Liver (tissue), 9 donors: ENCODE measurements around the gene URM1. TPM values are rescaled to one million over a fixed set of nuclear protein-coding genes. Genes with fewer than 3 reads are reported as not detected.

ENCODE experiments used
- DNase-seq: peaks from one replicate; pipeline ENCODE4 v3.0.0-alpha.2; 2017; ENCODE audit warnings: low spot score
- H3K27ac ChIP-seq, 2 donors: one replicate each; pipeline ENCODE4 v1.7.0; 2013; ENCODE audit warnings: inconsistent platforms in 2 of 2, low read length in 2 of 2, control low read depth in 1 of 2, low read depth in 1 of 2, mild to moderate bottlenecking in 1 of 2
- H3K27me3 ChIP-seq, 4 donors: one replicate each; pipeline versions ENCODE4 v1.6.1 to v1.7.0; 2013; ENCODE audit warnings: low read length in 3 of 4, inconsistent platforms in 1 of 4, mild to moderate bottlenecking in 1 of 4, moderate library complexity in 1 of 4; ENCODE audit not compliant: control insufficient read depth in 4 of 4, insufficient read depth in 4 of 4
- H3K36me3 ChIP-seq, 4 donors: one replicate each; pipeline versions ENCODE4 v1.6.1 to v1.7.0; 2013; ENCODE audit warnings: low read length in 3 of 4, mild to moderate bottlenecking in 3 of 4, low read depth in 1 of 4, moderate library complexity in 1 of 4; ENCODE audit not compliant: control insufficient read depth in 4 of 4, insufficient read depth in 3 of 4
- H3K4me1 ChIP-seq, 4 donors: one replicate each; pipeline versions ENCODE4 v1.6.1 to v1.7.0; 2013; ENCODE audit warnings: low read length in 3 of 4, mild to moderate bottlenecking in 3 of 4, moderate library complexity in 1 of 4; ENCODE audit not compliant: control insufficient read depth in 4 of 4, insufficient read depth in 4 of 4
- H3K4me3 ChIP-seq, 3 donors: one replicate each; pipeline versions ENCODE4 v1.6.1 to v1.7.0; 2013; ENCODE audit warnings: low read length in 3 of 3, control low read depth in 1 of 3, low read depth in 1 of 3, mild to moderate bottlenecking in 1 of 3
- H3K9ac ChIP-seq, 2 donors: one replicate each; pipeline ENCODE4 v1.7.0; 2013; ENCODE audit warnings: low read length in 2 of 2, mild to moderate bottlenecking in 2 of 2, moderate library complexity in 2 of 2, control low read depth in 1 of 2, low read depth in 1 of 2
- H3K9me3 ChIP-seq, 4 donors: one replicate each; pipeline versions ENCODE4 v1.6.1 to v1.7.0; 2013; ENCODE audit warnings: low read length in 3 of 4; ENCODE audit not compliant: control insufficient read depth in 4 of 4
- ATF3 ChIP-seq: IDR thresholded peaks from 2 replicates; pipeline ENCODE4 v1.6.1; 2016; ENCODE audit warnings: antibody characterized with exemption
- CTCF ChIP-seq: fragments of 150-350 bp; IDR thresholded peaks from 2 replicates; pipeline ENCODE4 v1.5.1; 2017; ENCODE audit warnings: improper control_type of control experiment, low read depth, low read length; ENCODE audit not compliant: missing input control
- EGR1 ChIP-seq, 2 donors: IDR thresholded peaks; 2 replicates each; pipeline ENCODE4 v1.6.1; 2016 to 2018; ENCODE audit warnings: antibody characterized with exemption in 2 of 2, low read depth in 2 of 2
- FOXA1 ChIP-seq: IDR thresholded peaks from 2 replicates; pipeline ENCODE4 v1.6.1; 2016; ENCODE audit warnings: antibody characterized with exemption
- FOXA2 ChIP-seq: IDR thresholded peaks from 2 replicates; pipeline ENCODE4 v1.6.1; 2016; ENCODE audit warnings: antibody characterized with exemption
- GABPA ChIP-seq, 2 donors: IDR thresholded peaks in 1 of 2; conservative IDR thresholded peaks in 1 of 2; 2 replicates each; pipeline ENCODE4 v1.6.1; 2016; ENCODE audit warnings: antibody characterized with exemption in 2 of 2, mild to moderate bottlenecking in 1 of 2, moderate library complexity in 1 of 2
- HNF4A ChIP-seq, 2 donors: conservative IDR thresholded peaks; 2 replicates each; pipeline ENCODE4 v1.6.1; 2016; ENCODE audit warnings: antibody characterized with exemption in 2 of 2, mild to moderate bottlenecking in 2 of 2
- HNF4G ChIP-seq: IDR thresholded peaks from 2 replicates; pipeline ENCODE4 v1.6.1; 2016; ENCODE audit warnings: antibody characterized with exemption
- JUND ChIP-seq, 2 donors: IDR thresholded peaks; 2 replicates each; pipeline ENCODE4 v1.6.1; 2016; ENCODE audit warnings: antibody characterized with exemption in 2 of 2
- MAX ChIP-seq: IDR thresholded peaks from 2 replicates; pipeline ENCODE4 v1.6.1; 2016; ENCODE audit warnings: antibody characterized with exemption
- NR2F2 ChIP-seq: IDR thresholded peaks from 2 replicates; pipeline ENCODE4 v1.6.1; 2016; ENCODE audit warnings: antibody characterized with exemption
- RAD21 ChIP-seq, 2 donors: IDR thresholded peaks; 2 replicates each; pipeline ENCODE4 v1.6.1; 2016; ENCODE audit warnings: antibody characterized with exemption in 2 of 2, mild to moderate bottlenecking in 2 of 2
- REST ChIP-seq: IDR thresholded peaks from 2 replicates; pipeline ENCODE4 v1.6.1; 2016; ENCODE audit warnings: antibody characterized with exemption, mild to moderate bottlenecking
- RXRA ChIP-seq, 2 donors: IDR thresholded peaks; 2 replicates each; pipeline ENCODE4 v1.6.1; 2017 to 2018; ENCODE audit warnings: antibody characterized with exemption in 2 of 2, mild to moderate bottlenecking in 1 of 2
- SP1 ChIP-seq: IDR thresholded peaks from 2 replicates; pipeline ENCODE4 v1.6.1; 2018; ENCODE audit warnings: antibody characterized with exemption, mild to moderate bottlenecking
- TAF1 ChIP-seq: conservative IDR thresholded peaks from 2 replicates; pipeline ENCODE4 v1.6.1; 2016; ENCODE audit warnings: antibody characterized with exemption, mild to moderate bottlenecking
- YY1 ChIP-seq: IDR thresholded peaks from 2 replicates; pipeline ENCODE4 v1.6.1; 2016; ENCODE audit warnings: antibody characterized with exemption, mild to moderate bottlenecking
- ZBTB33 ChIP-seq: IDR thresholded peaks from 2 replicates; pipeline ENCODE4 v1.6.1; 2016; ENCODE audit warnings: antibody characterized with exemption
- WGBS: extraction: QIAGEN DNeasy Blood & Tissue Kit; methylation state at CpG from one replicate; pipeline ENCODE4 v1.1.7; 2013; 5-methylcytosine and 5-hydroxymethylcytosine counted together
- polyA plus RNA-seq, 2 donors: library from polyadenylated mRNA; stranded (reverse) in 1 of 2; unstranded in 1 of 2; fragments of 200-250 nt in 1 of 2; fragments of >200 nt in 1 of 2; fragmentation: Nextera tagmentation in 1 of 2; extraction: Ambion mirVana in 1 of 2; gene quantifications; one replicate each; pipeline versions ENCODE4 v1.2.1 to v1.2.3, GENCODE V29; 2013 to 2015
- total RNA-seq, 2 donors: library from RNA; depleted of rRNA; stranded (reverse); fragments of >200 nt; gene quantifications; one replicate each; pipeline ENCODE4 v1.2.3, GENCODE V29; 2014
- donor health status: healthy.
- donor health status: healthy.
- donor health status: healthy.
- donor health status: healthy.
- donor health status: healthy.

The URM1 gene
- total and polyA plus RNA-seq, 4 donors, result 12.1 to 35.0 (median 19.5) TPM

GRCh38 chr9:128389395-128390149 lies 18.4 kb downstream of the URM1 start:
- no peak for DNase-seq
- 95% methylated on average over 13 of the region's 13 CpGs for WGBS
- H3K9ac ChIP-seq, result no peak overlapping the region
- no peak overlapping the region for H3K4me3 ChIP-seq
- H3K9me3 ChIP-seq, result no peaks in the 10 kb centered on the region
- H3K27ac ChIP-seq, result no peak overlapping the region
- H3K27me3 ChIP-seq, result no peaks in the 10 kb centered on the region
- no peaks in the 10 kb centered on the region for H3K4me1 ChIP-seq
- TF ChIP-seq RAD21 (IDR thresholded peaks at IDR 0.05), result no peak
- TF ChIP-seq REST, result no peak
- TF ChIP-seq FOXA2, result no peak
- no peak for TF ChIP-seq EGR1 (IDR thresholded peaks at IDR 0.05; ENCODE audit: low read depth in 2 of 2)
- TF ChIP-seq ZBTB33, result no peak
- TF ChIP-seq GABPA (IDR thresholded peaks at IDR 0.05 in 1 of 2, conservative IDR thresholded peaks at IDR 0.05 in 1 of 2), result no peak
- no peak for TF ChIP-seq MAX
- no peak for TF ChIP-seq RXRA (IDR thresholded peaks at IDR 0.05)
- TF ChIP-seq ATF3, result no peak
- TF ChIP-seq YY1, result no peak
- no peak for TF ChIP-seq FOXA1
- TF ChIP-seq HNF4A (conservative IDR thresholded peaks at IDR 0.05), result no peak
- TF ChIP-seq CTCF, result no peak
- no peak for TF ChIP-seq SP1
- no peak for TF ChIP-seq HNF4G
- TF ChIP-seq NR2F2, result no peak
- no peak for TF ChIP-seq TAF1
- TF ChIP-seq JUND (IDR thresholded peaks at IDR 0.05), result no peak
- peaks cover 12 to 48% (median 23%) of the 10 kb centered on the region in 4 donors for H3K36me3 ChIP-seq
